Stimulated activated naive CD8-positive, alpha-beta T cell treated with anti-CD3 and anti-CD28 coated beads, Interleukin-15, amount 100 ng/mL, for 72 hours (primary cell): ENCODE measurements around the gene SIRPD.
A peak's percentile ranks its signal among the peaks of the same experiment; 100 is the strongest.
"Not testable (repeated sequence)": the region's sequence is repeated elsewhere in the genome, so short reads cannot be mapped to it uniquely, and the experiment has no call there.

ENCODE experiments used
- ATAC-seq: fragments of 150-1000 bp; cut with Tn5 transposase; 2 replicates; pipeline ENCODE4 v1.10.0; 2021; ENCODE audit warnings: mild to moderate bottlenecking, moderate library complexity
- DNase-seq, 2 donors: peaks; one replicate each; pipeline ENCODE4 v3.0.0; 2021 to 2022
- H3K27ac Mint-ChIP-seq, 2 donors: one replicate each; pipeline ENCODE4 v1.8.0; 2022; ENCODE audit warnings: mild to moderate bottlenecking in 2 of 2, mixed read lengths in 2 of 2, moderate library complexity in 2 of 2
- H3K27me3 Mint-ChIP-seq: one replicate; pipeline ENCODE4 v1.8.0; 2022; ENCODE audit warnings: mixed read lengths
- H3K4me1 Mint-ChIP-seq: one replicate; pipeline ENCODE4 v1.8.0; 2022; ENCODE audit warnings: mild to moderate bottlenecking, mixed read lengths
- H3K4me3 Mint-ChIP-seq, 2 donors: one replicate each; pipeline ENCODE4 v1.8.0; 2022; ENCODE audit warnings: mild to moderate bottlenecking in 2 of 2, mixed read lengths in 2 of 2, moderate library complexity in 1 of 2
- H3K9me3 Mint-ChIP-seq, 2 donors: one replicate each; pipeline ENCODE4 v1.8.0; 2022; ENCODE audit warnings: mixed read lengths in 2 of 2

Gene SIRPD

GRCh38 chr20:1524004-1524403 lies 33.5 kb downstream of the SIRPD start:
- H3K4me1 Mint-ChIP-seq = no peaks in the 10 kb centered on the region
- no peak for ATAC-seq
- H3K27ac Mint-ChIP-seq = no peak overlapping the region
- peaks cover 5 to 7% of the 10 kb centered on the region in 2 donors for H3K9me3 Mint-ChIP-seq
- H3K4me3 Mint-ChIP-seq = no peak overlapping the region
- peaks cover 16% of the 10 kb centered on the region for H3K27me3 Mint-ChIP-seq
- DNase-seq = no peak

- Mint-ChIP-seq H3K9me3 (peaks cover 7 to 17% of the 10 kb centered on the region in 2 donors), H3K4me1 (no peaks in the 10 kb centered on the region), H3K27me3 (peaks cover 16% of the 10 kb centered on the region), H3K4me3 (no peak overlapping the region), H3K27ac (no peak overlapping the region)
- DNase-seq = no peak
- ATAC-seq = no peak
Measured at GRCh38 chr20:1517010-1517409, 40.5 kb downstream of the SIRPD start.

GRCh38 chr20:1513801-1514200 lies 43.7 kb downstream of the SIRPD start:
- peaks cover 9% of the 10 kb centered on the region for H3K27me3 Mint-ChIP-seq
- ATAC-seq (no peak), DNase-seq (no peak)
- H3K4me3 Mint-ChIP-seq = no peak overlapping the region
- H3K4me1 Mint-ChIP-seq = no peaks in the 10 kb centered on the region
- H3K27ac Mint-ChIP-seq = no peak overlapping the region
- H3K9me3 Mint-ChIP-seq = peaks cover 10 to 14% of the 10 kb centered on the region in 2 donors

GRCh38 chr20:1509237-1509636 lies 48.3 kb downstream of the SIRPD start:
- peaks cover 9% of the 10 kb centered on the region for H3K27me3 Mint-ChIP-seq

GRCh38 chr20:1508574-1508973 lies 48.9 kb downstream of the SIRPD start:
- peaks cover 9% of the 10 kb centered on the region for H3K27me3 Mint-ChIP-seq
- peaks cover 2% of the 10 kb centered on the region for H3K4me1 Mint-ChIP-seq
- no peak for DNase-seq
- ATAC-seq = no peak
- peaks cover 10 to 14% of the 10 kb centered on the region in 2 donors for H3K9me3 Mint-ChIP-seq
- H3K27ac Mint-ChIP-seq = no peak overlapping the region
- no peak overlapping the region for H3K4me3 Mint-ChIP-seq

More at GRCh38 chr20:1509237-1509636, 48.3 kb downstream of the SIRPD start:
- H3K27ac Mint-ChIP-seq = no peak overlapping the region
- DNase-seq (peak; percentile 21 to 24), ATAC-seq (peak; percentile 80)
- H3K9me3 Mint-ChIP-seq = peaks cover 10 to 14% of the 10 kb centered on the region in 2 donors
- H3K4me3 Mint-ChIP-seq = no peak overlapping the region
- H3K4me1 Mint-ChIP-seq = no peaks in the 10 kb centered on the region

GRCh38 chr20:1507276-1507675 lies 50.2 kb downstream of the SIRPD start:
- Mint-ChIP-seq H3K9me3 (peaks cover 3 to 8% of the 10 kb centered on the region in 2 donors), H3K27me3 (peaks cover 18% of the 10 kb centered on the region), H3K4me1 (peaks cover 6% of the 10 kb centered on the region), H3K4me3 (no peak overlapping the region), H3K27ac (no peak overlapping the region)
- ATAC-seq (no peak), DNase-seq (no peak)

- H3K4me1 Mint-ChIP-seq = peaks cover 6% of the 10 kb centered on the region
- ATAC-seq (no peak), DNase-seq (no peak)
- no peaks in the 10 kb centered on the region for H3K9me3 Mint-ChIP-seq
- peaks cover 10% of the 10 kb centered on the region for H3K27me3 Mint-ChIP-seq
- peak overlapping the region in 1 of 2 donors; percentile 22 for H3K27ac Mint-ChIP-seq
- H3K4me3 Mint-ChIP-seq = no peak overlapping the region
Measured at GRCh38 chr20:1505871-1506270, 51.6 kb downstream of the SIRPD start.

- ATAC-seq (no peak), DNase-seq (no peak)
- no peaks in the 10 kb centered on the region for H3K9me3 Mint-ChIP-seq
- no peak overlapping the region for H3K4me3 Mint-ChIP-seq
- H3K4me1 Mint-ChIP-seq = peaks cover 6% of the 10 kb centered on the region
- H3K27ac Mint-ChIP-seq = no peak overlapping the region
- H3K27me3 Mint-ChIP-seq = peaks cover 9% of the 10 kb centered on the region
Measured at GRCh38 chr20:1505361-1505760, 52.1 kb downstream of the SIRPD start.

GRCh38 chr20:1503564-1504227 lies 53.8 kb downstream of the SIRPD start:
- H3K4me1 Mint-ChIP-seq = peaks cover 6% of the 10 kb centered on the region
- no peak overlapping the region for H3K4me3 Mint-ChIP-seq
- H3K27me3 Mint-ChIP-seq = peaks cover 25% of the 10 kb centered on the region
- DNase-seq = peak; percentile 64 to 80
- H3K27ac Mint-ChIP-seq = no peak overlapping the region
- ATAC-seq = peak; percentile 100
- H3K9me3 Mint-ChIP-seq = no peaks in the 10 kb centered on the region

- peaks cover 56% of the 10 kb centered on the region for H3K27me3 Mint-ChIP-seq
- no peaks in the 10 kb centered on the region for H3K9me3 Mint-ChIP-seq
- no peak overlapping the region for H3K4me3 Mint-ChIP-seq
- no peak for DNase-seq
- peaks cover 6% of the 10 kb centered on the region for H3K4me1 Mint-ChIP-seq
- H3K27ac Mint-ChIP-seq = peak overlapping the region in 1 of 2 donors; percentile 28
- no peak for ATAC-seq
Measured at GRCh38 chr20:1500496-1500895, 57.0 kb downstream of the SIRPD start.

GRCh38 chr20:1499528-1500420 lies 57.7 kb downstream of the SIRPD start:
- peaks cover 63% of the 10 kb centered on the region for H3K27me3 Mint-ChIP-seq

GRCh38 chr20:1497371-1497770 lies 60.1 kb downstream of the SIRPD start:
- DNase-seq, H3K9me3 Mint-ChIP-seq, H3K4me3 Mint-ChIP-seq, H3K27ac Mint-ChIP-seq, ATAC-seq: not testable (repeated sequence)
- Mint-ChIP-seq H3K4me1 (peaks cover 12% of the 10 kb centered on the region), H3K27me3 (peaks cover 75% of the 10 kb centered on the region)

More at GRCh38 chr20:1499528-1500420, 57.7 kb downstream of the SIRPD start:
- peaks cover 6% of the 10 kb centered on the region for H3K4me1 Mint-ChIP-seq
- H3K27ac Mint-ChIP-seq = no peak overlapping the region
- ATAC-seq (no peak), DNase-seq (no peak)
- H3K4me3 Mint-ChIP-seq = no peak overlapping the region
- no peaks in the 10 kb centered on the region for H3K9me3 Mint-ChIP-seq

- Mint-ChIP-seq H3K4me1 (peaks cover 12% of the 10 kb centered on the region), H3K27me3 (peaks cover 75% of the 10 kb centered on the region), H3K27ac (no peak overlapping the region), H3K4me3 (no peak overlapping the region), H3K9me3 (no peaks in the 10 kb centered on the region)
- no peak for ATAC-seq
- DNase-seq = no peak
Measured at GRCh38 chr20:1496930-1497329, 60.6 kb downstream of the SIRPD start.

- Mint-ChIP-seq H3K9me3 (no peaks in the 10 kb centered on the region), H3K4me3 (no peak overlapping the region), H3K4me1 (peaks cover 23% of the 10 kb centered on the region), H3K27me3 (peaks cover 85% of the 10 kb centered on the region), H3K27ac (no peak overlapping the region)
- DNase-seq (no peak), ATAC-seq (no peak)
Measured at GRCh38 chr20:1494436-1494835, 63.1 kb downstream of the SIRPD start.

GRCh38 chr20:1493536-1493935 lies 64.0 kb downstream of the SIRPD start:
- DNase-seq (no peak), ATAC-seq (no peak)
- peaks cover 23% of the 10 kb centered on the region for H3K4me1 Mint-ChIP-seq
- no peak overlapping the region for H3K4me3 Mint-ChIP-seq
- no peaks in the 10 kb centered on the region for H3K9me3 Mint-ChIP-seq
- H3K27ac Mint-ChIP-seq = no peak overlapping the region
- peaks cover 77% of the 10 kb centered on the region for H3K27me3 Mint-ChIP-seq
